HepG2 (cell line): ENCODE results near the gene ATG9A. TPM values are rescaled to one million over a fixed set of nuclear protein-coding genes. Genes with fewer than 3 reads are reported as not detected.
A peak's percentile ranks its signal among the peaks of the same experiment; 100 is the strongest.

Source experiments
- CERS6 ChIP-seq: sonication (generic); formaldehyde crosslinking; IDR thresholded peaks from 2 replicates; pipeline ENCODE4 v1.5.0; 2020; ENCODE audit warnings: missing genetic modification reagents
- FOXK2 ChIP-seq: fragments of 450-650 bp; IDR thresholded peaks from 2 replicates; pipeline ENCODE4 v1.6.1; 2016
- HHEX ChIP-seq: IDR thresholded peaks from 2 replicates; pipeline ENCODE4 v1.6.1; 2016; ENCODE audit warnings: control low read depth
- JUNB ChIP-seq: sonication (generic); formaldehyde crosslinking; IDR thresholded peaks from 2 replicates; pipeline ENCODE4 v1.8.0; 2022; ENCODE audit warnings: missing genetic modification reagents, mild to moderate bottlenecking, borderline replicate concordance
- SP1 ChIP-seq, 2 experiments: fragments of 450-650 bp in 1 of 2; sonication (generic) in 1 of 2; formaldehyde crosslinking in 1 of 2; IDR thresholded peaks; 2 replicates each; pipeline versions ENCODE4 v1.4.0 to v1.6.1; 2016 to 2020; ENCODE audit warnings: missing genetic modification reagents in 1 of 2
- SRSF1 ChIP-seq: fragments of 200-400 bp; formaldehyde crosslinking; optimal IDR thresholded peaks from 2 replicates; pipeline ENCODE3; 2017; ENCODE audit warnings: mild to moderate bottlenecking, low read depth, low read length, moderate library complexity
- THAP7 ChIP-seq: sonication (generic); formaldehyde crosslinking; IDR thresholded peaks from 2 replicates; pipeline ENCODE4 v1.8.1; 2023; ENCODE audit warnings: mild to moderate bottlenecking, missing genetic modification reagents
- ZBTB33 ChIP-seq: sonication (generic); formaldehyde crosslinking; IDR thresholded peaks from 2 replicates; pipeline ENCODE4 v1.4.0; 2020; ENCODE audit warnings: missing genetic modification reagents
- ZNF343 ChIP-seq: sonication (generic); formaldehyde crosslinking; IDR thresholded peaks from 2 replicates; pipeline ENCODE4 v1.4.0; 2020; ENCODE audit warnings: mild to moderate bottlenecking, missing genetic modification reagents
- ZNF775 ChIP-seq: sonication (generic); formaldehyde crosslinking; IDR thresholded peaks from 2 replicates; pipeline ENCODE4 v1.4.0; 2020; ENCODE audit warnings: missing genetic modification reagents, mild to moderate bottlenecking, moderate library complexity, borderline replicate concordance
- polyA plus RNA-seq, 8 experiments: library from polyadenylated mRNA; depleted of rRNA in 3 of 8; stranded (reverse) in 7 of 8; unstranded in 1 of 8; fragments of >200 nt; fragmentation: Illumina TruSeq in 4 of 8; extraction: Trizol in 4 of 8; gene quantifications; 2 replicates each; pipeline versions ENCODE4 v1.2.1 to v1.2.3, GENCODE V29; 2011 to 2016; ENCODE audit warnings: low read depth in 4 of 8, missing spikeins in 1 of 8, mixed read lengths in 1 of 8; ENCODE audit not compliant: insufficient read depth in 1 of 8
- total RNA-seq, 5 experiments: library from RNA; depleted of rRNA; stranded (reverse); fragments of >200 nt; fragmentation: Illumina TruSeq; extraction: Trizol; gene quantifications; 2 replicates each; pipeline ENCODE4 v1.2.3, GENCODE V29; 2016; ENCODE audit warnings: low read depth in 1 of 5
- TF ChIP-seq, protein P1 (sequence below): sonication (generic); formaldehyde crosslinking; IDR thresholded peaks from 2 replicates; pipeline ENCODE4 v1.4.0; 2020; ENCODE audit warnings: missing genetic modification reagents, borderline replicate concordance
- TF ChIP-seq, protein P2 (sequence below): sonication (generic); formaldehyde crosslinking; IDR thresholded peaks from 2 replicates; pipeline ENCODE4 v1.4.0; 2020; ENCODE audit warnings: missing genetic modification reagents
- TF ChIP-seq, protein P3 (sequence below): sonication (generic); formaldehyde crosslinking; IDR thresholded peaks from 2 replicates; pipeline ENCODE4 v1.4.0; 2020; ENCODE audit warnings: missing genetic modification reagents, borderline replicate concordance
- TF ChIP-seq, protein P4 (sequence below): sonication (generic); formaldehyde crosslinking; IDR thresholded peaks from 2 replicates; pipeline ENCODE4 v1.5.0; 2020; ENCODE audit warnings: mild to moderate bottlenecking, missing genetic modification reagents

The ATG9A gene
- total and polyA plus RNA-seq, 2 of the 13 experiments (the other 11 are each of a cell fraction or from before 2014, with no cell fraction given), result 35.0 to 131 TPM

DNA sequence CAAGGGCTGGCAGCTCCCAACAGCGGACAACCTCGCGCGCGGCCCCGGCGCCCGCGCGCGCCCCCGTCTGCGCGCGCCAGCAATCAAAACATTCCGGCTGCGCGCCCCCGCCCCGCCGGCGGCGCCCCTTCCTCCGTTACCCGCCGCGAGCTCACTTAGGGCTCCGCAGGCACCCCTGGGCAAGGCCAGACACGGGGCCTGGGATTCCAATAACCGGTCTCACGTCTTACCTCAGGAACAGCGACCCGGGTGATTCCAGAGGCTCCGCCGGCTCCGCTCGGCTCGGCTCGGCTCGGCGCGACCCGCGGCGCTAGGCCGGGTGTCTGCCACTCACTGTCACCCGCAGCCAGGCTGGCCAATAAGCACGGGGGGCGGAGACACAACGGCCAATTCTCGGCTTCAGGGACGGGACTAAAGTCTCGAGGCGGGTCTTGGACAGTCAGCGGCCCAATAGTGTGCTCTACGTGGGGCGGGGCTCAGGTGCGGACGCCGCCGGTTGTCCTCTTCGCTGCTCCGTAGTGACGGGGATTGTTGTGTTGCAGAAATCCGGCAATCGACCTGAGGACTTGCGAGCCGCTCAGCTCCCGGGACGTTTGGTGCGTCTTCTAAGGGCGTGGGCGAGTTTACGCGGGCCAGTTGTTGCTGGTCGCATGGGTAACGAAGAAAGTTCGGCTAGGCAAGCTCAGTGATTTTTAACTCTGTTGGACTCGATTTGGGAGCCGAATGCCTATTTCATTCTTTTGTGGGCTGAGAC, at the start of gene ATG9A, which contains the start of gene ANKZF1 (continued):
- TF ChIP-seq, protein P1, sequence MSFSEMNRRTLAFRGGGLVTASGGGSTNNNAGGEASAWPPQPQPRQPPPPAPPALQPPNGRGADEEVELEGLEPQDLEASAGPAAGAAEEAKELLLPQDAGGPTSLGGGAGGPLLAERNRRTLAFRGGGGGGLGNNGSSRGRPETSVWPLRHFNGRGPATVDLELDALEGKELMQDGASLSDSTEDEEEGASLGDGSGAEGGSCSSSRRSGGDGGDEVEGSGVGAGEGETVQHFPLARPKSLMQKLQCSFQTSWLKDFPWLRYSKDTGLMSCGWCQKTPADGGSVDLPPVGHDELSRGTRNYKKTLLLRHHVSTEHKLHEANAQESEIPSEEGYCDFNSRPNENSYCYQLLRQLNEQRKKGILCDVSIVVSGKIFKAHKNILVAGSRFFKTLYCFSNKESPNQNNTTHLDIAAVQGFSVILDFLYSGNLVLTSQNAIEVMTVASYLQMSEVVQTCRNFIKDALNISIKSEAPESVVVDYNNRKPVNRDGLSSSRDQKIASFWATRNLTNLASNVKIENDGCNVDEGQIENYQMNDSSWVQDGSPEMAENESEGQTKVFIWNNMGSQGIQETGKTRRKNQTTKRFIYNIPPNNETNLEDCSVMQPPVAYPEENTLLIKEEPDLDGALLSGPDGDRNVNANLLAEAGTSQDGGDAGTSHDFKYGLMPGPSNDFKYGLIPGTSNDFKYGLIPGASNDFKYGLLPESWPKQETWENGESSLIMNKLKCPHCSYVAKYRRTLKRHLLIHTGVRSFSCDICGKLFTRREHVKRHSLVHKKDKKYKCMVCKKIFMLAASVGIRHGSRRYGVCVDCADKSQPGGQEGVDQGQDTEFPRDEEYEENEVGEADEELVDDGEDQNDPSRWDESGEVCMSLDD (CRISPR knock-in tag), result no peak; the same call in 1 of the 2 replicates
- TF ChIP-seq CERS6 (CRISPR knock-in tag) (no peak), SP1 (IDR thresholded peaks at IDR 0.05) (peak; percentile 87), SP1 (CRISPR knock-in tag; IDR thresholded peaks at IDR 0.05) (peak; percentile 98), SRSF1 (peak; percentile 34), FOXK2 (peak; percentile 72; the same call in 1 of the 2 replicates), THAP7 (CRISPR knock-in tag) (peak; percentile 35; the same call in 1 of the 2 replicates), ZNF343 (CRISPR knock-in tag) (no peak), ZNF775 (no peak), ZBTB33 (CRISPR knock-in tag) (no peak), HHEX (CRISPR knock-in tag) (no peak), JUNB (CRISPR knock-in tag) (no peak)
- TF ChIP-seq, protein P2, sequence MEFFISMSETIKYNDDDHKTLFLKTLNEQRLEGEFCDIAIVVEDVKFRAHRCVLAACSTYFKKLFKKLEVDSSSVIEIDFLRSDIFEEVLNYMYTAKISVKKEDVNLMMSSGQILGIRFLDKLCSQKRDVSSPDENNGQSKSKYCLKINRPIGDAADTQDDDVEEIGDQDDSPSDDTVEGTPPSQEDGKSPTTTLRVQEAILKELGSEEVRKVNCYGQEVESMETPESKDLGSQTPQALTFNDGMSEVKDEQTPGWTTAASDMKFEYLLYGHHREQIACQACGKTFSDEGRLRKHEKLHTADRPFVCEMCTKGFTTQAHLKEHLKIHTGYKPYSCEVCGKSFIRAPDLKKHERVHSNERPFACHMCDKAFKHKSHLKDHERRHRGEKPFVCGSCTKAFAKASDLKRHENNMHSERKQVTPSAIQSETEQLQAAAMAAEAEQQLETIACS, result peak; percentile 97
- TF ChIP-seq, protein P3, sequence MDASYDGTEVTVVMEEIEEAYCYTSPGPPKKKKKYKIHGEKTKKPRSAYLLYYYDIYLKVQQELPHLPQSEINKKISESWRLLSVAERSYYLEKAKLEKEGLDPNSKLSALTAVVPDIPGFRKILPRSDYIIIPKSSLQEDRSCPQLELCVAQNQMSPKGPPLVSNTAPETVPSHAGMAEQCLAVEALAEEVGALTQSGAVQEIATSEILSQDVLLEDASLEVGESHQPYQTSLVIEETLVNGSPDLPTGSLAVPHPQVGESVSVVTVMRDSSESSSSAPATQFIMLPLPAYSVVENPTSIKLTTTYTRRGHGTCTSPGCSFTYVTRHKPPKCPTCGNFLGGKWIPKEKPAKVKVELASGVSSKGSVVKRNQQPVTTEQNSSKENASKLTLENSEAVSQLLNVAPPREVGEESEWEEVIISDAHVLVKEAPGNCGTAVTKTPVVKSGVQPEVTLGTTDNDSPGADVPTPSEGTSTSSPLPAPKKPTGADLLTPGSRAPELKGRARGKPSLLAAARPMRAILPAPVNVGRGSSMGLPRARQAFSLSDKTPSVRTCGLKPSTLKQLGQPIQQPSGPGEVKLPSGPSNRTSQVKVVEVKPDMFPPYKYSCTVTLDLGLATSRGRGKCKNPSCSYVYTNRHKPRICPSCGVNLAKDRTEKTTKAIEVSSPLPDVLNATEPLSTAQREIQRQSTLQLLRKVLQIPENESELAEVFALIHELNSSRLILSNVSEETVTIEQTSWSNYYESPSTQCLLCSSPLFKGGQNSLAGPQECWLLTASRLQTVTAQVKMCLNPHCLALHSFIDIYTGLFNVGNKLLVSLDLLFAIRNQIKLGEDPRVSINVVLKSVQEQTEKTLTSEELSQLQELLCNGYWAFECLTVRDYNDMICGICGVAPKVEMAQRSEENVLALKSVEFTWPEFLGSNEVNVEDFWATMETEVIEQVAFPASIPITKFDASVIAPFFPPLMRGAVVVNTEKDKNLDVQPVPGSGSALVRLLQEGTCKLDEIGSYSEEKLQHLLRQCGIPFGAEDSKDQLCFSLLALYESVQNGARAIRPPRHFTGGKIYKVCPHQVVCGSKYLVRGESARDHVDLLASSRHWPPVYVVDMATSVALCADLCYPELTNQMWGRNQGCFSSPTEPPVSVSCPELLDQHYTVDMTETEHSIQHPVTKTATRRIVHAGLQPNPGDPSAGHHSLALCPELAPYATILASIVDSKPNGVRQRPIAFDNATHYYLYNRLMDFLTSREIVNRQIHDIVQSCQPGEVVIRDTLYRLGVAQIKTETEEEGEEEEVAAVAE (CRISPR knock-in tag), result no peak
- TF ChIP-seq, protein P4, sequence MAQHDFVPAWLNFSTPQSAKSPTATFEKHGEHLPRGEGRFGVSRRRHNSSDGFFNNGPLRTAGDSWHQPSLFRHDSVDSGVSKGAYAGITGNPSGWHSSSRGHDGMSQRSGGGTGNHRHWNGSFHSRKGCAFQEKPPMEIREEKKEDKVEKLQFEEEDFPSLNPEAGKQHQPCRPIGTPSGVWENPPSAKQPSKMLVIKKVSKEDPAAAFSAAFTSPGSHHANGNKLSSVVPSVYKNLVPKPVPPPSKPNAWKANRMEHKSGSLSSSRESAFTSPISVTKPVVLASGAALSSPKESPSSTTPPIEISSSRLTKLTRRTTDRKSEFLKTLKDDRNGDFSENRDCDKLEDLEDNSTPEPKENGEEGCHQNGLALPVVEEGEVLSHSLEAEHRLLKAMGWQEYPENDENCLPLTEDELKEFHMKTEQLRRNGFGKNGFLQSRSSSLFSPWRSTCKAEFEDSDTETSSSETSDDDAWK, result no peak
